Ovary (tissue), 9 donors: ENCODE results near the gene HILPDA. TPM values are rescaled to one million over a fixed set of nuclear protein-coding genes. Genes with fewer than 3 reads are reported as not detected.

Source experiments
- DNase-seq, 5 donors: peaks; one replicate each; pipeline ENCODE4 v3.0.0-alpha.2; 2019 to 2020
- H3K27ac ChIP-seq, 2 donors: fragments of 200-600 bp; one replicate each; pipeline versions ENCODE4 v1.5.1 to v1.8.0; 2019 to 2022
- H3K27me3 ChIP-seq: fragments of 200-600 bp; one replicate; pipeline ENCODE4 v1.8.0; 2022
- H3K36me3 ChIP-seq: fragments of 200-600 bp; sonication (generic); one replicate; pipeline ENCODE4 v1.5.1; 2019
- H3K4me1 ChIP-seq: one replicate; pipeline ENCODE4 v1.8.1; 2013; ENCODE audit warnings: mild to moderate bottlenecking, moderate library complexity; ENCODE audit not compliant: insufficient read depth
- H3K4me3 ChIP-seq: fragments of 200-600 bp; sonication (generic); one replicate; pipeline ENCODE4 v1.5.1; 2017
- H3K9me3 ChIP-seq, 2 donors: fragments of 200-600 bp in 1 of 2; sonication (generic) in 1 of 2; one replicate each; pipeline versions ENCODE4 v1.5.1 to v1.8.1; 2013 to 2019; ENCODE audit warnings: mild to moderate bottlenecking in 1 of 2, moderate library complexity in 1 of 2
- CTCF ChIP-seq, 3 donors: fragments of 450-650 bp in 2 of 3; fragments of 200-600 bp in 1 of 3; IDR thresholded peaks; one replicate each; pipeline versions ENCODE4 v1.5.1 to v1.8.0; 2016 to 2022; ENCODE audit warnings: antibody characterized with exemption in 3 of 3, mild to moderate bottlenecking in 1 of 3
- EP300 ChIP-seq: sonication (generic); formaldehyde crosslinking; IDR thresholded peaks from one replicate; pipeline ENCODE4 v1.6.1; 2017; ENCODE audit warnings: antibody characterized with exemption
- POLR2A ChIP-seq: fragments of 450-650 bp; IDR thresholded peaks from one replicate; pipeline ENCODE4 v1.6.1; 2017; ENCODE audit warnings: antibody characterized with exemption, mild to moderate bottlenecking, moderate library complexity
- WGBS, 3 donors: extraction: QIAGEN DNeasy Blood & Tissue Kit in 1 of 3; methylation state at CpG; one replicate each; pipeline versions ENCODE4 v1.1.5 to v1.1.7; 2013 to 2017; 5-methylcytosine and 5-hydroxymethylcytosine counted together
- intact Hi-C, 4 donors: fragments of 100-400 bp; cut with DNase I; formaldehyde crosslinking; loops; one replicate each; pipeline versions ENCODE4 v1.11.0 to v1.15.1; 2022 to 2023
- polyA plus RNA-seq, 2 donors: library from polyadenylated mRNA; stranded (reverse); fragments of 200-250 nt in 1 of 2; fragments of 350-450 nt in 1 of 2; fragmentation: Illumina TruSeq in 1 of 2; extraction: RNeasy Lipid Tissue Mini Kit (QIAGEN cat#74804) in 1 of 2; gene quantifications; one replicate each; pipeline ENCODE4 v1.2.3, GENCODE V29; 2013 to 2014
- total RNA-seq, 7 donors: library from RNA; depleted of rRNA in 2 of 7; stranded (reverse); fragments of >200 nt in 2 of 7; fragmentation: NEBNext Ultra II Directional in 3 of 7; extraction: Animal tissue kit (Norgen Biotek cat#: 25700) in 3 of 7; gene quantifications; one replicate each; pipeline versions ENCODE4 v1.1.0 to v1.2.4, GENCODE V29; 2016 to 2023
- donor health status: DM: no; HTN: no; CAD: no; lungs with moderate emphysema.
- donor health status: DM: no; HTN: no; CAD: no.
- donor health status: Bipolar disorder and iron deficiency.
- donor health status: DM: yes; HTN: yes; CAD: no.
- donor health status: DM: no; HTN: no; CAD: no.
- donor health status: DM: yes; HTN: yes; CAD: no.

HILPDA gene
- total and polyA plus RNA-seq, 9 donors: 10.2 to 69.7 (median 32.9) TPM

GRCh38 chr7:128407751-128408708, 47.6 kb upstream of the HILPDA start:
- H3K9me3 ChIP-seq: no peaks in the 10 kb centered on the region
- intact Hi-C loops: loop anchor here in 1 of 4 donors (10.0 kb wide), 1 partner anchor 47 kb away; the partner anchor contains the start of gene HILPDA
- DNase-seq: peak in 3 of 5 donors; percentile 47 to 52 (median 51)
- peak overlapping the region; percentile 74 to 93 for H3K27ac ChIP-seq
- H3K36me3 ChIP-seq: no peaks in the 10 kb centered on the region
- peaks cover 8% of the 10 kb centered on the region for H3K4me1 ChIP-seq
- WGBS, 3 donors: 34 to 49% (median 38%) methylated on average over 11 of the region's 11 CpGs
- no peak overlapping the region for H3K4me3 ChIP-seq
- H3K27me3 ChIP-seq: no peaks in the 10 kb centered on the region
- TF ChIP-seq POLR2A (no peak), CTCF (IDR thresholded peaks at IDR 0.05) (no peak), EP300 (no peak)

GRCh38 chr7:128408709-128409595, 46.7 kb upstream of the HILPDA start:
- Histone ChIP-seq H3K4me3 (peak overlapping the region; percentile 72), H3K27ac (peak overlapping the region; percentile 74 to 93), H3K27me3 (no peaks in the 10 kb centered on the region), H3K36me3 (no peaks in the 10 kb centered on the region), H3K9me3 (no peaks in the 10 kb centered on the region), H3K4me1 (peaks cover 8% of the 10 kb centered on the region)
- TF ChIP-seq POLR2A (no peak), CTCF (IDR thresholded peaks at IDR 0.05) (no peak), EP300 (no peak)
- DNase-seq: peak; percentile 59 to 73 (median 62)
- intact Hi-C loops: loop anchor here in 1 of 4 donors (10.0 kb wide), 1 partner anchor 46 kb away; the partner anchor contains the start of gene HILPDA
- 13 to 20% (median 14%) methylated on average over 25 of the region's 25 CpGs for WGBS, 3 donors

GRCh38 chr7:128409596-128410450, 45.9 kb upstream of the HILPDA start, which contains the start of gene IMPDH1:
IMPDH1 (minus strand) TSS chr7:128409982; CDS start chr7:128409901, 81 bp downstream.
- 1% methylated on average over 73 to 87 of the region's 87 CpGs for WGBS, 3 donors
- peak; percentile 94 to 96 (median 95) for DNase-seq
- Histone ChIP-seq H3K27me3 (no peaks in the 10 kb centered on the region), H3K9me3 (no peaks in the 10 kb centered on the region), H3K4me1 (peaks cover 8% of the 10 kb centered on the region), H3K27ac (peak within 1 kb of the TSS; percentile 74 to 93), H3K4me3 (peak within 1 kb of the TSS; percentile 72), H3K36me3 (no peaks in the 10 kb centered on the region)
- TF ChIP-seq POLR2A (peak; percentile 60), CTCF (IDR thresholded peaks at IDR 0.05) (no peak)
- intact Hi-C loops: loop anchor here in 1 of 4 donors (10.0 kb wide), 1 partner anchor 45 kb away; the partner anchor contains the start of gene HILPDA
